Activated CD4-positive, alpha-beta T cell treated with anti-CD3 and anti-CD28 coated beads, Interleukin-2, amount 50 U/mL, for 4 hours (primary cell): Measurements from ENCODE around the gene CCT2.
A peak's percentile ranks its signal among the peaks of the same experiment; 100 is the strongest.

ENCODE experiments used
- DNase-seq, 2 experiments: peaks; one replicate each; pipeline ENCODE4 v3.0.0-alpha.2; 2020

The CCT2 gene

DNA sequence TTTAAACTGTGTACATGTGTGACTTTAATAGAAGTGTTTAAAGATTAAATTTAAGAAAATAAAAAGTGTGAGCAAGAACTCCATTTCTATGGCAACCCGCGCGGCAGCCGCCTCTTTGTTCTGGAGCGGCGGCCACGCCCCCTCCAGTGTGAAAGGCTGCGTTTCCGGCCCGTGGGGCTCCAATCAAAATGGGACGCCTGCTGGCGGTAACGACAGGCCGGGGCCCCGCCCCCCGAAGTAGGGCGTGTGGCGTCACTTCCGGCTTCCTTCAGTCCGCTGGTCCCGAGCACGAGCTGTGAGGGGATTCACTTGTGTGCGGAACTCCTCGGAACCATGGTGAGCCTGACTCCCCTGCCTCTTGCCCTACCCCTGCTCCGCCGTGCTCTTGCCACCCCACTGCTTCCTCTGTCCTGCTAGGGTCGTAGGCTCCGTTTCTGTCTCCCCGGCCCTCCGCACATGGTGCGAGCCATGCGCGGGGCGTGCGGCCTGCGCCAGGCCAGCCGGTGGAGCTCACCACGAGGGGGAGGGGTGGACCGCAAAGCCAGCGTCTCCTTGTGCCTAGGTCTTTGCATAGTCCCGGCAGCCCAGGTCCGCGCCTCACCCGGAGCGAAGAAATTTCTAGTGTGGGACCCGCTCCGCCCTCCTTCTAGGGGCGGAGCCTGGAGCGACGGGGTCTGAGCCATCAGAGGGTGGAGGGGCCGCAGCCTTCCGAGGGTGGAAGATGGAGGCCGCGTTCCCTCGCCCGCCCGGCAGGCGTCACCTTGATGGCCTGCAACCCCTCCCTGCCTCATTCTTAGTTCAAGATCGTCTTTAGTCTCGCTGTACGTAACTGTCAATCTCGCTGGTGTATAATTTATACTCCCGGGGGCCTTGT lies at the start of gene CCT2:
CCT2 (plus strand) TSS at position 271 of the 874 bp plus-strand sequence; CDS start at position 334, 63 bp downstream.
- DNase-seq, result peak; percentile 95 to 96

DNA sequence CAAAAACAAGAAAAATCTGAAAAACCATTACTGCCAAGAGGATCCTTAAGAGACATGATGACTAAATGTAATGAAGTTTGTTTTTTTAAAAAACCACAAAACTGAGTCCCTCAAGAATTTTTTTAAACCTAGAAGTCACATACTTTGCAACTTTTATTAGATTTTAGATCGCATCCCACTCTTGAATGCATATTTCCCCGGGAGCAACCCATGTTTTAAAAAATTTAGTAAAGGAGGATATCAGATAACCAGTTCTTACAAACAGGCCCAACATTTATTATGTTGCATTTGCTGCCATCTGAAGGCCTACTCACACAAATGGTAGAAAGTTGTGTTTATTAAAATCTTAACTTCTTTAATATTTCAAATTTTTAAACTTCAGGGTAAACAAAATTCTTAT lies 44.3 kb upstream of the CCT2 start:
- no peak for DNase-seq

DNA sequence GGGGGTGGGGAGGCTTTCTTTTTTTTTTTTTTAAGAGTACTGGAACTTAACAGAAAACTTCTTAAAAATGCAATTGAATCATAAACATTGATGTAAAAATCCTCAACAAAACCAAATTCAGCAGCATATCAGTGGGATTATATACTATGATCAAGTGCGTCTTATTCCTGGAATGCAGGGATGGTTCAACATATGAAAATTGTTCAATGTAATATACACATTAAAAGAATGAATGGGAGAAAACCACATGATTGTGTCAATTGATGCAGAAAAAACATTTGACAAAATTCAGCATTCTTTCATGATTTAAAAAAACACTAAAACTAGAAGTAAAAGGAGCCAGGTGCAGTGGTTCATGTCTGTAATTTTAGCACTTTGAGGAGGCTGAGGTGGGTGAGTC lies 41.2 kb upstream of the CCT2 start:
- DNase-seq, result no peak

DNA sequence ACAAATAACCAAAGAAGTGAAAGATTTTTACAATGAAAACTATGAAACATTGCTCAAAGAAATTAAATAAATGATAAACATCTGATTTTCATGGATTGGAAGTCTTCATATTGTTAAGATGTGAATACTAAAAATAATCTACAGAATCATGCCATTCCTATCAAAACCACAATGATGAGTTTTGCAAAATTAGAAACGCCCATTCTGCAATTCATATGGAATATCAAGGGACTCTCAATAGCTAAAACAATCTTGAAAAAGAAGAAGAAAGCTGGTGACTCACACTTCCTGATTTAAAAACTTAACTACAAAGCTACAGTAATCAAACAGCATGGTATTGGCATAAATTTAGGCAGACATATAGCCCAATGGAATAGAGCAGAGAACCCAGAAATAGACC lies 40.2 kb upstream of the CCT2 start:
- no peak for DNase-seq

DNA sequence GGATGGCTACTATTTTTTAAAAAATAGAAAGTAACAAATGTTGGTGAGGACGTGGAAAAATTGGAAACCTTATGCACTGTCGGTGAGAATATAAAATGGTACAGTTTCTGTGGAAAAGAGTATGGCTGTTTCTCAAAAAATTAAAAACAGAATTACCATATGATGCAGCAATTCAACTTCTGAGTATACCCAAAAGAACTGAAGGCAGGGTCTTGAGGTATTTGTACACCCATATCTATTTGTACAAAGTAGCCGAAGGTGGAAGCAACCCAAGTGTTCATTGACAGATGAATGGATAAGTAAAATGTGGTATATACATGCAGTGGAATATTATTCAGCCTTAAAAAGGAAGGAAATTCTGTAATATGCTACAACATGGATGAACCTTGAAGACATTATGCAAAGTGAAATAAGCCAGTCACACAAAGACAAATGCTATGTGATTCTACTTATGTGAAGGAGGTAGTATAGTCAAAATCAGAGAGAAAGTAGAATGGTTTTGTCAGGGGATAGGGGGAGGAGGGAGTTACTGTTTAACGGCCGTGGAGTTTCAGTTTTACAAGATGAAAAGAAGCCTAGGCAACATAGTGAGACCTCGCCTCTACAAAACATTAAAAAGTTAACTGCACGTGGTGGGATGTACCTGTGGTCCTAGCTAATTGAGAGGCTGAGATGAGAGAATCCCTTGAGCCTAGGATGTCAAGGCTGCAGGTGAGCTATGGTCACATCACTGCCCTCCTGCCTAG lies 38.4 kb upstream of the CCT2 start:
- no peak for DNase-seq

DNA sequence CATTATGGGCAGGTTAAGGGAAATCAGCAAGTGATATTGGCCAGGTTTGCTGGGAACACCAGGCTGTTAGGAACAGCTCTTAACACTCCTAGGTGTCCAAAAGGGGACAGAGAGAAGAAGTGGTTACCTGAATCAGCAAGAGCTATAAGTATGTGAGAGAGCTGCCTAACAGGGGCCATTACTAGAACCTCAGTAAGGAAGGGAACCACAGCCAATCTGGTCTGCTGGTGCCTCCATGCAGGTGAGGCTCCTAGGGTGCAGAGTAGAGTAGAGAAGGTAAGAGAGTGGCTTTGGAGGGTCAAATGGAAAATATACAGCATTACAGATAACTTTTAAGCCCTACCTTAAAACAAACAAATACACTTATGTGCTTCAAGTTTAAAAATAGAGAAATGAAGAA lies 36.6 kb upstream of the CCT2 start:
- no peak for DNase-seq

DNA sequence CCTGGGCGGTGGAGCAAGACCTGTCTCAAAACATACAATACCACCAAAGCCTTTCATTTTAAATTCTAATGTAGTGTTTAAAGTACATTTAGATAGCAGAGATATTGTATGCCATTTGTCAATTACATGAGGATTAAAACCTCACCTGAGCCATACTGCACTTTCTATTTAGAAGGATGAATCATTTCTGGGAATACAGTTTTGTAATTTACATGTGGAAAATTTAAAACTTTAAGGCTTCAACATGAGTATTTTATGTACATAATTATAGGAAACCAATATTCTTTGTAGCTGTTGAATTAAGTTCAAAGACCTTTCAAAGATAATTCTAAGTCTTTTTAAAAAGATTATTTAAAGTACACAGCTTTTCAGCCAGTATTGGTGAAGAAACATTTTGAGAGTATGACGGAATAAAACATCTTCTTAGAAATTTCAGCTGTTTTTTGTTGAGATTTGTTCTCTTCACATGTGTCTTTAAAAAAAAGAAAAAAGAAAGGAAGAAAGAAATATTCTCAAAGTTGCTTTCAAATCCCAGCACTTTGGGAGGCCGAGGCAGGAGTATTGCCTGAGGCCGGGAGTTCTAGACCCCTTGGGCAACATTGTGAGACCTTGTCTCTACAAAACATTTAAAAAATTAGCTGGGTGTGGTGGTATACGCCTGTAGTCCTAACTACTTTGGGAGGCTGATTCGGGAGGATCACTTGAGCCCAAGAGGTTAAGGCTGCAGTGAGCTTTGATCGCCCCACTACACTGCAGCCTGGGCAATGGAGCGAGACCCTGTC lies 34.5 kb upstream of the CCT2 start:
- no peak for DNase-seq

DNA sequence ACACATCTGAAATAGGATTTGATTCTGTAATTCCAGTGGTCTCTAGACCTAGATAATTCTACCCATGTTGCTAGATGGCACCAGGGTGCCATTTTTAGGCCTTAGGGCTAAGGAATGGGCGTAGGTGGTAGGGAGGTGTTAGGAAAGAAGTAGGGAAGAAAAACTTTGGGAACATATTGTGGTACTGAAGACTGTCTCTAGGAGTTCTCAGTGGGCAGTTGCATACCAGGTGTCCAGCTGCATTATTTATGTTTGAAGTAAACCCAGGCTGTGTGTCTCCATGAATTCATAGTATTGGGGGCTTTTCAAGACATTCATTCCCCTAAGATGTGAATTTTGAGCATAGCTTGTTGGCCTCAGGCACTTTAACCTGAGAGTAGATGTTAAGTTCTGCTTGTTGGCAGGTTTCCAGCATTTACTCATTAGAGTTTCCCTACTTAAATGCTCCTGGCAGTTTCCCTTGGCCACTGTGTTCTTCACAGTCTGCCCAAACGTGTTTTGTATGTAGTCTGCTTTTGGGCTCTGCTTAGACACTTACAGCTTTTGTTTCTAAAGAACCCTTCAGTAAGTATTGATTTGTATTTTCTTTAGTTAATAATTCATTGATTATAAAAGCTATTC lies 31.5 kb upstream of the CCT2 start:
- no peak for DNase-seq

DNA sequence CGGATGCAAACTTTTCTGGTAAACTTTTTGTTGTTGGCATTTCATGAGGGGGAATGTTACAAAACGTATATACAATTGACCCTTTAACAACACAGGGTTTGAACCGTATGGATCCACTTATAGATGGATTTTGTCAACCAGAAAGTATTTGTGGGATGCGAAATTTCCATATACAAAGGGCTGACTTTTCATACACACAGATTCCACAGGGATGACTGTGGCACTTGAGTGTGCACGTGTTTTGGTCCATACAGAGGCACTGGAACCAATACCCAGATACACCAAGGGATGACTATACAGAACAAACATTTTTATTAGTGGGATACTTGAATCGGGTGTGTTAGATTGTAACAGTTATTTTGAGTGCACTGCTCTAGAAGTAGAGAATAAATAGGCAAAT lies 29.8 kb upstream of the CCT2 start:
- DNase-seq, result no peak

DNA sequence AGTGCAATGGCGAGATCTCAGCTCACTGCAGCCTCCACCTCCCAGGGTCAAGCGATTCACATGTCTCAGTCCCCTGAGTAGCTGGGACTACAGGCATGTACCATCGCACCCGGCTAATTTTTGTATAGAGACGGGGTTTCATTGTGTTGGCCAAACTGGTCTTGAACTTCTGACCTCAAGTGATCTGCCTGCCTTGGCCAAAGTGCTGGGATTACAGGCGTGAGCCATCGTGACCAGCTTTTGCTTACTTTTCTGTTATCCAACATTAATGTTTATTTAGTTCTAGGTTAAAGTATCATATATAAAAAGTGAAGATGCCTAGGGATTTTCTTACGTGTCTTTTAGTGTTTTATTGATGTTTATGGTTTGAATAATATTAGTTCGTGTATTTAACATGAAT lies 28.9 kb upstream of the CCT2 start:
- no peak for DNase-seq

DNA sequence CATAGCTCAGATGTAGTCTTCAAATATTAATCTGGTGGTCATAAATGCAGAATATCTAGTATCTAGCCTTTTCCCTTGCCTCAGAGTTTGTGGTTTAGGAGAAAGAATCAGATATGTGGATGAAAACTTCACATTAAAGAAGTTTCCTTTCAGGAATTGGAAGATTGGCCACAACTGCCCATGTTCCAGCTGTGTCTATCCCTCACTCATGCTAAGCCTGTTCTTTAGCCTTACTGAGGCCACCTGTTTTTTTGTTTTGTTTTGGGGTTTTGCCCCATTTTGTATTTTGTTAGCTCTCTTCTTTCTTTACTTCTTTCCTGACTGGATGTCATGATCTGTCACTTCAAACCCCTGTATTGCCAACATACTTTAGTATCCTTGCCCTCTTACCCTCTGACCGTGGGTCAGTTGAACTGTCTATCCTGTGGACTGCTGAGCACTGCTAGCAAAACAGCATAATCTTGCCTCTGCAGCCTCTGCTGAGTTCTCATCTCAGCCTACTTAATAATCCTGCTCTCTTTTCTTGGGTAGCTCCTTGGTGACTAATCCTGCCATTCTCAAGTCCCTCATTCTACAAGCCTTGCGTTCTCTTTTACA lies 22.0 kb upstream of the CCT2 start:
- DNase-seq, result no peak

DNA sequence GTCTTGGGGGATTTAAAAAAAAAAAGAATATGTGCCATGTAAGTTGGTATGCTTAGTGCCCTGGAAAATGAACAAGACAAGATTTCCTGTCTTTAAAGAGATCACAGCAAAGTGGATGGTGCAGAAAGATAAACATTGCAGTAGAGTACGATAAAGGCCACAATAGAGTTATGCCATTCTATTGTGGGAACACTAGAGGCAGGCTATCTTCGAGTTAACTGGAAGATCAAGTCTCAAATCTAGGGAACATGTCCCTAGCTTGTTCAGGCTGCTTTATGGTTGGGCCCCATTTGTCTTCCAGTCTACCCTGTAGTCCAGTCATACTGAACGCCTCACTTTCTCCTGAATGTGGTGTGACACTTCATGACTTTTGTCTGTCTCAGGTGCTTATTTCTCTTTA lies 18.7 kb upstream of the CCT2 start:
- DNase-seq, result no peak

DNA sequence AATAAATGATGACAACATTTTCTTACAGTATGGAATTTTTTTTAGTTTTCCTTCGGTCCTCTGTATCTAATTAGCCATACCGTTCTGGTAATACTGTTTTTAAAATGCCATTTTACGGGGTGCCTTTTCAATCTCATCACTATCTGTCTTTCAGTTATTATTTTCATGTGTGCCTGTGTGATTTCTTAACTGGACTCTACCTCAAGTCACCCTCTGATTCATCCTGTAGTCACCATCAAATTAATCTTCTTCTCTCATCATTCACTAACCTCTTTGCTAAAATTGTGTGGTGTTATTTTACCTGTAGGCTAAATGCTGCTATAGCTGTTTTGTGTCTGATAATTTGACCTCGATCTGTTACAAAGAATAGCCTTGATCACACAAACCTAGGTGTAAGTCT lies 16.0 kb upstream of the CCT2 start:
- no peak for DNase-seq

DNA sequence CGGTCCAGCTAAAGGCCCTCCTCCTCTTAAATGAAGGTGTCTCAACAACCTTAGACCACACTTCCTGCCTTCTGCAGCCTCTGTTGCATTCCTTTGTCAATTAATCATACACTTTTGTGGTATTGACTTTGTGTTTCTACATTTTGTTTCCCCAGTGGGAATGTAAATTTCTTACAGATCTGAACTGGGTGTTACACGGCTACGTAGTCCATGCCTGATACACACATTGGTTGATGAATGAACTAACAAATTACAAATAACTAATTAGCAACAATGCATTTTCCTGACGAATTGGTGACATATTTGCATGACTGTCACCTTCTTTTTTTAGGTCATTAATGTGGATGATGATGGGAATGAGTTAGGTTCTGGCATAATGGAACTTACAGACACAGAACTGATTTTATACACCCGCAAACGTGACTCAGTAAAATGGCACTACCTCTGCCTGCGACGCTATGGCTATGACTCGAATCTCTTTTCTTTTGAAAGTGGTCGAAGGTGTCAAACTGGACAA lies 15.2 kb upstream of the CCT2 start:
- DNase-seq, result no peak

DNA sequence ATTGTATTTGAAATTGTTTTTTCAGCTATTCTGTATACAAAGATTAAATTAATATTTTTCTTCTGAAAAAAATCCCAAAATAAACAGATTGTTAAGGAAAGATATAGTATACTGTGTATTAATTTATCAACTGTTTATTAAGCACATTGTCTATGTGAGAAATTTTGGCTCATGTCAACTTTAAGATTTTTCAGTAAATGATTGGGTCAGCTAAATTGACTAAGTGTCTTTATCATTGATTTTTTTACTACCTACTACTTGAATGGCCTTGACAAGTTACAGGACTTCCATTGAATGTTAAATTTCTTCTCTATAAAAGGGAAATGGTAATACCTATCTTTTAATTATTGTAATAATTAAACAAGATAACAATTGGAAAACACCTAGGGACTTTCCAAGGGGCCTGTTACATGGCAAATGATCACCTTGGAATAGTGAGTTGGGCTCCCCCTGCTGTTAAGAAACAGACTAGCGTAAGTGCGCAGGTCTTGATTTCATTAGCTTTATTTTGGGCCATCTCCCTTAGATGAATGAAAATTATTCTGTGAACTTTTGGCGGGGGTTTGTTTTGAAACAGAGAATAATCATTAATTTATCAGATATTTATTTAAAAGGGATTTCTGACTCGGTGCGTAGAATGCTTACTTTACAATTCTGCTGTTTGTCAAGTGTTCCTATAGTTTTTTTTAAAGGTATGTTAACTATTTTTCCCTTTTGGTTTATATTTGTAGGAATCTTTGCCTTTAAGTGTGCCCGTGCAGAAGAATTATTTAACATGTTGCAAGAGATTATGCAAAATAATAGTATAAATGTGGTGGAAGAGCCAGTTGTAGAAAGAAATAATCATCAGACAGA lies 14.5 kb upstream of the CCT2 start:
- DNase-seq, result peak; percentile 45 to 54

DNA sequence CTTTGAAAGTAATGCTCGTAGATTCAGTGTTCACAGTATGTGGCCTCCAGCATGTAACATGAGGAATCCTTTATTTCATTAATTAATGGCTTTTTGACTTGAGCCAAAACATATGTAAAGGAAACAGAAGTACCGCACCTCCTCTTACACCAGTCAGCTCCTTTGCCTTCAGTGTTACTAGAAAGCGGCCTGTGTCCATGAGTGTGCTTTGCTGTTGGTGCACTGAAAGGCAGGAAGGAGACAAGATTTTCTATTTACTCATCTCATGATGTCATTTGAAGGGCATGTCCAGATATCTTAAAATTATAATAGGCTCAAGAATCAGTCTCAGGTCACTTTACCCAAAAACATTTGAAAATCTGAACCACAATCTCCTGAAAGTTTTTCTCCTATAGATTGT lies 9.9 kb upstream of the CCT2 start:
- no peak for DNase-seq

DNA sequence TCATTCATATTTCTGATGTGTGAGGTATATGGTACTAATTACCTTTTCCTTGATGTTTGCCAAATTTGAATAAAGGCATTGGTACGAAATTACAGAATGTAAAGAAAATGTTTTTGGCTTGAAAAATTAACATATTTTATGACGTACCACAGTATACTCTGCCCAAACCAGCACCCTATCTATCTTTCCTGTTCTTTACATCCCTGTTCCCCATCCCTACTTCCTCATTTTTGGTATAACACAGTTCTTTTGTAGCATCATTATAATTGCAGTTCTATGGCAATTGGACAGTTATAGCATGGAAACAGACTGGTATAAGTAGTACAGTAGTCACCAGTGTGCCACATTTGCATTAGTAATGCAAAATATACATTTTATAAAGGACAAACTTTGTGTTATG lies 7.0 kb upstream of the CCT2 start:
- DNase-seq, result no peak

DNA sequence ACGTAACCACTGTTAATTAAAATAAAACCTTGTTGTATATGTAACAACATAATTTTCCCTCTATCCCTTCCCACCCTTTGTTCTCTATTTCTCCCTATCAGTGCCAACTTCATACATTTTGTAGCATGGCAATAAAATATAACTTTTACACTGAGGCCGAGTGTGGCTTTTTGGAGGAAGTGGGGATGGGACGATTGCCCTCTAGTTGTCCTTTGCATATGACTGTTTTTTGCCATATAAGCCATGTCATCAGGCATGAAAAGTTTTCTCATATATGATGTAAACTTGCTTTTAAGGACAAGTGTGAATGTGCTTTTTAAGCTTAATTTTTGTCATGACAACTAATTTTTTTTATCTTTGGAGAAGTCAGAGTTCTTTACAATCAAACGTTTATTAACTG lies 6.2 kb upstream of the CCT2 start:
- no peak for DNase-seq

DNA sequence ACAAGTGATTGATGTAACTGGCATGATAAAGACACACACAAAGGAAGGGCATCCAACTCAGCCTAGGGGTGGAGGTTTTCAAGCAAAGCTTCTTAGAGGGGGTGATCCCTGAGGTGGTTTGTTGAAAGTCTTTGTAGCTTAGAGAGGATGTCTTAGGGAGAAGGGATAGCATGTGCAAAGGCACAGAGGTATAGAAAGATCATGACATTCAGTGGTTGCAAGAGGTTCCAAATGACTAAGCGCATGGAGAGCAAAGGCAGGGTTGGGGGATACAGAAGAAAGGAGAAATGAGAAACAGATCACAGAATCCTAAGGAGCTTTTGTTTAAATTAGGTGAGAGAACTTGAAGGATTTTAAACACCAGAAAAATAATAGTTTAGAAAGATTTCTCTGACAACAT lies 5.2 kb upstream of the CCT2 start:
- DNase-seq, result no peak

DNA sequence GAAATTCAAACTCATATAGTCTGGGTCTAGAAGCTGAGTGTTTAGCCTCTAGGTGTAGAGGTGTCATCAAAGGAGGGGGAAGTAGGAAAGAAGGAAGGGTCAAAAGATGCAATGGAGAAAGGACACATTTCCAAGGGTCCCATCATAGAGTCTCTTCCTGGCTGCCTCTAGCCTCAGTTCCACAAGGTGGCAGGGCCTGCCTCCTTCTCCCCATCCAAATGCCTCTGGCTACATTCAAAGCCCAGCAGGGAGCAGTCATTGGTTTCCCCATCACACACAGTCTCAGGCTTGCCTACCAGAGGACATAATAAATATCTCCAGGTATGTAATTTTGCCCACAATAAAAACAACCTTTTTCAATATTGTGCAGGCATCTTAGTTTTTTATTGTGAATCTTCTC lies 2.1 kb upstream of the CCT2 start:
- DNase-seq, result no peak

DNA sequence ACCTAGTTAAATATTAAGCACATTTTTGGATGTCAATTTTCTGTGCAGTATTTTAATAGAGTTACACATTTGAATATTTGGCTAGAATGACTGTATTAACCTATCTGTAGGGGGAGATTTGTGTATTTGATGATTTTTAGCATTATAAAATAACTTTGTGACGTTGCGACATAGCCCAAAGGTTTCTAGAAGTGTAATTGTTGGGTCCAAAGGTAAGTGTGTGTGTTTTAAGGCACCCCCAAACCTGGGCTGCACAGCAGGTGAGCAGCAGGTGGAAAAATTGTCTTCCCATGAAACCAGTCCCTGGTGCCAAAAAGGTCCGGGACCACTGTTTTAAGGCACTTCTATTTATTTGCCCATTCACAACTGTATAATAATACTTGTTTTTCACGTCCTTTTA lies 3.3 kb downstream of the CCT2 start:
- DNase-seq, result no peak

DNA sequence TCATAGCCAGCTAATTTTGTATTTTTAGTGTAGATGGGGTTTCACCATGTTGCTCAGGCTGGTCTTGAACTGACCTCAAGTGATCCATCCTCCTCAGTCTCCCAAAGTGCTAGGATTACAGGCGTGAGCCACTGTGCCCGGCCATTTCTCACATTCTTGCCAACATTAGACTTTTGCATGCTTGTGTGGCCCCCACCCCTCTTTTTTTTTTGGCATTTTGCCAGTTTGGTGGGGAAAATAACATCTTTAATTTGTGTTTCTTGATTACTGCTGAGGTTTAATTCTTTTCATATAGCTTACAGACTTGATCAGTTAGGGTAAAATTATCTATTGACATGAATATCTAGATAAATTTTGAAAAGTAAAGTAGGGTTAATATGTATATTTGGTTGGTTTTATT lies 3.8 kb downstream of the CCT2 start:
- no peak for DNase-seq
